Thoracic aorta (tissue), 2 donors: ENCODE measurements around the gene GLRX2. TPM values are rescaled to one million over a fixed set of nuclear protein-coding genes. Genes with fewer than 3 reads are reported as not detected.

Experiments
- ATAC-seq: fragments of 150-250 bp; one replicate; pipeline ENCODE4 v1.8.0; 2017; ENCODE audit warnings: low read depth; ENCODE audit not compliant: insufficient number of reproducible peaks, low FRiP score
- DNase-seq: peaks from one replicate; pipeline ENCODE4 v3.0.0-alpha.2; 2020; ENCODE audit warnings: low spot score
- H3K27ac ChIP-seq, 2 donors: fragments of 200-600 bp; sonication (generic); 1 replicate in 1 of 2; 2 replicates in 1 of 2; pipeline ENCODE4 v1.5.1; 2016; ENCODE audit warnings: mild to moderate bottlenecking in 2 of 2, moderate library complexity in 2 of 2
- H3K27me3 ChIP-seq: fragments of 200-600 bp; sonication (generic); replicated peaks from 2 replicates; pipeline ENCODE4 v1.6.0; 2016; ENCODE audit warnings: mild to moderate bottlenecking; ENCODE audit not compliant: insufficient read depth
- H3K36me3 ChIP-seq: fragments of 200-600 bp; sonication (generic); one replicate; pipeline ENCODE4 v1.5.1; 2016
- H3K4me1 ChIP-seq, 2 donors: fragments of 200-600 bp; sonication (generic); 1 replicate in 1 of 2; 2 replicates in 1 of 2; pipeline versions ENCODE4 v1.5.1 to v1.6.0; 2016; ENCODE audit warnings: low read depth in 2 of 2, mild to moderate bottlenecking in 1 of 2; ENCODE audit not compliant: control insufficient read depth in 1 of 2
- H3K4me3 ChIP-seq: fragments of 200-600 bp; sonication (generic); 2 replicates; pipeline ENCODE4 v1.5.1; 2016; ENCODE audit warnings: mild to moderate bottlenecking
- H3K9me3 ChIP-seq: fragments of 200-600 bp; sonication (generic); 2 replicates; pipeline ENCODE4 v1.5.1; 2016
- CTCF ChIP-seq: fragments of 200-600 bp; sonication (generic); IDR thresholded peaks from one replicate; pipeline ENCODE4 v1.5.1; 2019; ENCODE audit warnings: antibody characterized with exemption
- total RNA-seq, 2 donors: library from RNA; depleted of rRNA; stranded (reverse); fragments of >200 nt; gene quantifications; one replicate each; pipeline versions ENCODE4 v1.1.0 to v1.2.3, GENCODE V29; 2016

Gene GLRX2
- total RNA-seq, 2 donors from 2014 or later: 4.7 to 8.3 TPM

DNA sequence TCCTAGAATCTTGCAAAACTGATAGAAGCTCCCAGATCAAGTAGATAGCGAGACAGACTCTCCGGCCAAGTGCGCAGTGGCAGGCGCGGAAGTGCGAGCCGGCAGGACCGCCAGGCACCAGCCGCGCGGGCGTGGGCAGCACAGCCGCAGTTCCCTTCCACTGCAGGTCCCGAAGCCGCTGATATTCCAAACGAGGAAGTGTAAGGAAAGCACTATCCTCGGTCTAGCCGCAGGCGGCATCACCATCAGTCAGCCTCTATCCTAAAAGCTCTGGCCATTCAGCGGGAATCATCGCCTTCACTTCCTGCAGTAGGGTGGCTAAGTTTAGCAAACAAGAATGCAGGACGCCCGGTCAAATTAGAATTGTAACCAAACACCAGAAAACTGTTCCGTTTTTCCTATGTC lies 710 bp downstream of the GLRX2 start:
- no peaks in the 10 kb centered on the region for H3K27me3 ChIP-seq
- H3K36me3 ChIP-seq: peaks cover 10% of the 10 kb centered on the region
- DNase-seq: no peak
- no peaks in the 10 kb centered on the region for H3K9me3 ChIP-seq
- H3K27ac ChIP-seq: peak overlapping the region; percentile 89 to 93
- H3K4me1 ChIP-seq: peaks cover 10 to 29% of the 10 kb centered on the region in 2 donors
- no peak for ATAC-seq
- TF ChIP-seq CTCF: no peak
- peak overlapping the region; percentile 74 for H3K4me3 ChIP-seq

DNA sequence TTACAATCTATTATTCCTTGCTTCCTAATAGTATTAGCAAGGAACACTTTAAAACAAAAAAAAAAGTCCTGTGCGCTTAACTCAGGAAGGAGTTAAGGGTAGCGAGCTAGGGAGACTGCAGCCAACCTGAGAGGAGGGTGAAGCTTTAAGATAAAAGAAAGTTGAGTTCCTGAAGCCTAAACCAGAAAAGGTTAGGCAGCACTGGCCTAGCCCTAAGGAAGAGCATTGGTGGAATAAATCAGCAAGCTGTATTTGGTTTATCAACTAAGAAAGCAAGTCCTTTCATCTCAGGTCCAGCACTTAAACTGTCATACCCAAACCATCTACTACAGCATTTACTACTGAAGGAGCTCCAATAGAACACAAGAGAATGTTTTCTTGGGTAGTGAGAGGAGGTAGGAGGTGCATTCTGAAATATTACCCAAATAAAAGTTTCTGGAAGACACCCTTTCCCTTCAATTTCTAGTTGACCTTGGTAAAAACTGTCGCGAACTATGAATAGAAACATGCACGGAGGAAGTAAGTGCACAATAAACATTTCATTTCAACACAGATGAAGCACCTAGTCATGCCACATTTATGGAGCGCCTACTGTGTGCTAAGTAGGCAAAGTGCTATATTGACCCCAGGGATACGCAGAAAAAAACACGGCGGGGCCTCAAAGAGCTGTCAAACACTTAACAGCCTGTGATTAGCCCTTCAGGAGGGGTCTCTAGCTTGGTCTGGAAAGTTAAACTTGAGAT lies 1.3 kb downstream of the GLRX2 start:
- DNase-seq: no peak
- Histone ChIP-seq H3K36me3 (peaks cover 15% of the 10 kb centered on the region), H3K9me3 (no peaks in the 10 kb centered on the region), H3K4me1 (peaks cover 10 to 29% of the 10 kb centered on the region in 2 donors), H3K4me3 (peak overlapping the region; percentile 74), H3K27ac (peak overlapping the region; percentile 89 to 93), H3K27me3 (no peaks in the 10 kb centered on the region)
- no peak for TF ChIP-seq CTCF
- no peak for ATAC-seq

- DNase-seq (no peak), ATAC-seq (no peak)
- peaks cover 10 to 29% of the 10 kb centered on the region in 2 donors for H3K4me1 ChIP-seq
- TF ChIP-seq CTCF: no peak
- H3K27ac ChIP-seq: no peak overlapping the region
- H3K4me3 ChIP-seq: no peak overlapping the region
- no peaks in the 10 kb centered on the region for H3K9me3 ChIP-seq
- H3K27me3 ChIP-seq: no peaks in the 10 kb centered on the region
- peaks cover 21% of the 10 kb centered on the region for H3K36me3 ChIP-seq
Observed at GRCh38 chr1:193102662-193103061, 2.6 kb downstream of the GLRX2 start.

DNA sequence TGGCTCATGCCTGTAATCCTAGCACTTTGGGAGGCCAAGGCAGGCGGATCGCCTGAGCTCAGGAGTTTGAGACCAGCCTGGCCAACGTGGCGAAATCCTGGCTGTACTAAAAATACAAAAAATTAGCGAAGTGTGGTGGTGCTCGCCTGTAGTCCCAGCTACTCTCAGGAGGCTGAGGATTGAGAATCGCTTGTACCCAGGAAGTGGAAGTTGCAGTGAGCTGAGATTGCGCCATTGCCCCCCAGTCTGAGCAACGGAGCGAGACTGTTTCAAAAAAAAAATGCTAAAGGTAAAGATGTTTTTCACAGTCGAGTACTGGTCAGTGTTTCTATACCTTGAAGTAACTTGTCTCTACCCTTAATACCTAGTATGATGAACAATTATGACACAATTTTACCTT lies 11.1 kb downstream of the GLRX2 start:
- no peaks in the 10 kb centered on the region for H3K9me3 ChIP-seq
- no peak for TF ChIP-seq CTCF
- peaks cover 30% of the 10 kb centered on the region for H3K36me3 ChIP-seq
- no peak overlapping the region for H3K27ac ChIP-seq
- ATAC-seq: no peak
- no peaks in the 10 kb centered on the region for H3K27me3 ChIP-seq
- no peak for DNase-seq
- H3K4me3 ChIP-seq: no peak overlapping the region
- no peaks in the 10 kb centered on the region for H3K4me1 ChIP-seq

GRCh38 chr1:193090865-193091264 lies 14.3 kb downstream of the GLRX2 start:
- H3K4me3 ChIP-seq: no peak overlapping the region
- no peak for ATAC-seq
- no peaks in the 10 kb centered on the region for H3K4me1 ChIP-seq
- TF ChIP-seq CTCF: no peak
- H3K27ac ChIP-seq: no peak overlapping the region
- no peaks in the 10 kb centered on the region for H3K27me3 ChIP-seq
- DNase-seq: no peak
- H3K9me3 ChIP-seq: no peaks in the 10 kb centered on the region
- H3K36me3 ChIP-seq: peaks cover 6% of the 10 kb centered on the region
